ENCODE results near the gene TMEM100. TPM values are rescaled to one million over a fixed set of nuclear protein-coding genes. Genes with fewer than 3 reads are reported as not detected.

TMEM100 gene
- total and polyA plus RNA-seq, 2 of the 8 experiments (the other 6 are each of a cell fraction or from before 2014, with no cell fraction given) = 0.36 to 0.48 TPM

DNA sequence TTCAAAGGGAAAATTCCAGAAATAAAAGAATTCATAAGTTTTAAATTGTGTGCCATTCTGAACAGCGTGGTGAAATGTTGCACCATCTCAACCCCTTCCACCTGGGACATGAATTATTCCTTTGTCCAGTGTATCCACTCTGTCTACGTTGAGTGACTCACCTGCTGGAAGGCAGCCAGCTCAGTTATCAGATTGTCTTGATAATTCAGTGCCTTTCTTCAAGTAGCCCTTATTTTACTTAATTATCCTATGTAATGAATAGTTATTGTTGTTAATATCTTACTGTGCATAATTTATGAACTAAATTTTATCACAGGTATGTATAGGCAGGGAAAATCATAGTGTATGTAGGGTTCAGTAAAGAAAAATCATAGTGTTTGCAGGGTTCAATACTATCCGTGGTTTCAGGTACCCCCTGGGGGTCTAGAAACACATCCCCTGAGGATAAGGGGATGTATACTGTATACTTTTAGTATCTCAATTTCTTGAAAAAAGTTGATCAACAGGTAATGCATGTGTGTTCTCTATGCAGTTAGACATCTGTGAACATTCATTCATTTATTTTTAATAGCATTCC, 20.5 kb upstream of the TMEM100 start (continued):
- TF ChIP-seq, protein P1, sequence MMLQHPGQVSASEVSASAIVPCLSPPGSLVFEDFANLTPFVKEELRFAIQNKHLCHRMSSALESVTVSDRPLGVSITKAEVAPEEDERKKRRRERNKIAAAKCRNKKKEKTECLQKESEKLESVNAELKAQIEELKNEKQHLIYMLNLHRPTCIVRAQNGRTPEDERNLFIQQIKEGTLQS (IDR thresholded peaks at IDR 0.05; ENCODE audit: insufficient read depth, low read depth, low read length) = no peak

Data from H1 (cell line).